Measurements from ENCODE around the gene HACD3. TPM values are rescaled to one million over a fixed set of nuclear protein-coding genes. Genes with fewer than 3 reads are reported as not detected.

Gene HACD3
- total RNA-seq, 1 donor from 2014 or later: 271 TPM

DNA sequence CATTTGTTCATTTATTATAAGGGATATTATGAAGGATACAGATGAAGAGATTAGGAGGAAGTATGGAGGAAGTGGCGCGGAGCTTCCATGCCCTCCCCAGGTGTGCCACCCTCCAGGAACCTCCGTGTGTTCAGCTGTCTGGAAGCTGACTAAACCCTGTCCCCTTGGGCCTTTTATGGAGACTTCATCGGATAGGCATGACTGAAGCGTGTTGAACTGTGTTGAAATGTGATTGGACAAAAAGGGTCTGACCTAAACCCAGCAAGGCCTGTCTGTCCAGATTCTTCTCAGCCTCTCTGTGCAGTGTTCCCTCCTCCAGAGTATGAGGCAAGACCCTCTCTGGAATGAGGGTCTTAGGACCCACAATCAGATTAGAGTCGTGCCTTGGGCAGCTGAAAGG is 31.7 kb downstream of the HACD3 start:
- peaks cover 26% of the 10 kb centered on the region for H3K36me3 ChIP-seq
- no peak overlapping the region for H3K9ac ChIP-seq
- TF ChIP-seq EZH2 (IDR thresholded peaks at IDR 0.05) (no peak), CTCF (IDR thresholded peaks at IDR 0.05) (no peak), EZH2phosphoT487 (IDR thresholded peaks at IDR 0.05) (no peak)
- no peak overlapping the region for H3K27ac Mint-ChIP-seq
- H3K36me3 Mint-ChIP-seq: peaks cover 78% of the 10 kb centered on the region
- H3K9me3 ChIP-seq (ENCODE audit: low read depth): no peaks in the 10 kb centered on the region
- no peaks in the 10 kb centered on the region for H3K4me1 Mint-ChIP-seq
- no peak for DNase-seq (ENCODE audit: low spot score)
- no peak overlapping the region for H3K4me2 ChIP-seq
- H3K4me3 Mint-ChIP-seq: no peak overlapping the region
- peaks cover 12% of the 10 kb centered on the region for H4K20me1 ChIP-seq (ENCODE audit: low read depth)
- H3K27me3 Mint-ChIP-seq (ENCODE audit: insufficient read depth, low read depth): no peaks in the 10 kb centered on the region
- no peaks in the 10 kb centered on the region for H3K27me3 ChIP-seq
- peaks cover 10% of the 10 kb centered on the region for H3K9me3 Mint-ChIP-seq
- H3K27ac ChIP-seq: no peak overlapping the region
- H3K4me1 ChIP-seq: no peaks in the 10 kb centered on the region
- no peak overlapping the region for H3K4me3 ChIP-seq
- H2AFZ ChIP-seq (replicated peaks): no peak overlapping the region
- H3K79me2 ChIP-seq (ENCODE audit: low read depth): peaks cover 25% of the 10 kb centered on the region
- no peaks in the 10 kb centered on the region for H3F3A ChIP-seq (ENCODE audit: low read depth)

GRCh38 chr15:65569728-65570127 is 39.5 kb downstream of the HACD3 start:
- peaks cover 7% of the 10 kb centered on the region for H3K9me3 Mint-ChIP-seq
- H3F3A ChIP-seq (ENCODE audit: low read depth): peaks cover 4% of the 10 kb centered on the region
- H3K36me3 ChIP-seq: peaks cover 36% of the 10 kb centered on the region
- H3K4me1 Mint-ChIP-seq: no peaks in the 10 kb centered on the region
- H3K4me2 ChIP-seq: no peak overlapping the region
- H2AFZ ChIP-seq (replicated peaks): no peak overlapping the region
- no peak for TF ChIP-seq EZH2 (IDR thresholded peaks at IDR 0.05)
- TF ChIP-seq CTCF (IDR thresholded peaks at IDR 0.05): no peak
- H3K9me3 ChIP-seq (ENCODE audit: low read depth): no peaks in the 10 kb centered on the region
- H4K20me1 ChIP-seq (ENCODE audit: low read depth): no peaks in the 10 kb centered on the region
- H3K27me3 ChIP-seq: no peaks in the 10 kb centered on the region
- no peak overlapping the region for H3K27ac ChIP-seq
- H3K36me3 Mint-ChIP-seq: peaks cover 42% of the 10 kb centered on the region
- no peak for DNase-seq (ENCODE audit: low spot score)
- no peaks in the 10 kb centered on the region for H3K27me3 Mint-ChIP-seq (ENCODE audit: insufficient read depth, low read depth)
- H3K79me2 ChIP-seq (ENCODE audit: low read depth): no peaks in the 10 kb centered on the region
- no peak overlapping the region for H3K4me3 ChIP-seq
- H3K4me1 ChIP-seq: no peaks in the 10 kb centered on the region
- no peak overlapping the region for H3K4me3 Mint-ChIP-seq
- no peak overlapping the region for H3K27ac Mint-ChIP-seq
- H3K9ac ChIP-seq: no peak overlapping the region

GRCh38 chr15:65571971-65572370 is 41.7 kb downstream of the HACD3 start:
- H3K4me1 Mint-ChIP-seq: no peaks in the 10 kb centered on the region
- H3K4me1 ChIP-seq: no peaks in the 10 kb centered on the region
- H3K36me3 ChIP-seq: peaks cover 27% of the 10 kb centered on the region
- no peak overlapping the region for H3K4me3 Mint-ChIP-seq
- H3K79me2 ChIP-seq (ENCODE audit: low read depth): no peaks in the 10 kb centered on the region
- TF ChIP-seq CTCF (IDR thresholded peaks at IDR 0.05): no peak
- TF ChIP-seq EZH2 (IDR thresholded peaks at IDR 0.05): no peak
- no peak for TF ChIP-seq EZH2phosphoT487 (IDR thresholded peaks at IDR 0.05)
- no peak overlapping the region for H3K27ac Mint-ChIP-seq
- no peak overlapping the region for H3K4me2 ChIP-seq
- H3K9me3 Mint-ChIP-seq: no peaks in the 10 kb centered on the region
- H3K27me3 Mint-ChIP-seq (ENCODE audit: insufficient read depth, low read depth): no peaks in the 10 kb centered on the region
- peaks cover 14% of the 10 kb centered on the region for H3F3A ChIP-seq (ENCODE audit: low read depth)
- no peak for DNase-seq (ENCODE audit: low spot score)
- H4K20me1 ChIP-seq (ENCODE audit: low read depth): no peaks in the 10 kb centered on the region
- H3K27ac ChIP-seq: no peak overlapping the region
- H3K9me3 ChIP-seq (ENCODE audit: low read depth): no peaks in the 10 kb centered on the region
- no peak overlapping the region for H2AFZ ChIP-seq (replicated peaks)
- H3K9ac ChIP-seq: no peak overlapping the region
- peaks cover 26% of the 10 kb centered on the region for H3K36me3 Mint-ChIP-seq
- H3K4me3 ChIP-seq: no peak overlapping the region
- no peaks in the 10 kb centered on the region for H3K27me3 ChIP-seq
